Osteocyte (in vitro differentiated cells): Measurements from ENCODE around the gene ARHGEF19. TPM values are rescaled to one million over a fixed set of nuclear protein-coding genes. Genes with fewer than 3 reads are reported as not detected.
"Not testable (repeated sequence)": the region's sequence is repeated elsewhere in the genome, so short reads cannot be mapped to it uniquely, and the experiment has no call there.

Source experiments
- DNase-seq: peaks from one replicate; pipeline ENCODE4 v3.0.0; 2021; ENCODE audit warnings: mixed read lengths; ENCODE audit not compliant: unreplicated experiment; ENCODE audit errors: extremely low spot score
- H3K27ac Mint-ChIP-seq: one replicate; pipeline ENCODE4 v1.8.0; 2021; ENCODE audit warnings: mild to moderate bottlenecking, mixed read lengths; ENCODE audit not compliant: unreplicated experiment
- H3K27me3 Mint-ChIP-seq: one replicate; pipeline ENCODE4 v1.8.0; 2021; ENCODE audit warnings: mixed read lengths; ENCODE audit not compliant: unreplicated experiment
- H3K36me3 Mint-ChIP-seq: one replicate; pipeline ENCODE4 v1.8.0; 2021; ENCODE audit warnings: mixed read lengths; ENCODE audit not compliant: unreplicated experiment
- H3K4me1 Mint-ChIP-seq: one replicate; pipeline ENCODE4 v1.8.0; 2021; ENCODE audit warnings: mixed read lengths; ENCODE audit not compliant: unreplicated experiment
- H3K4me3 Mint-ChIP-seq: one replicate; pipeline ENCODE4 v1.8.0; 2021; ENCODE audit warnings: mild to moderate bottlenecking, moderate library complexity, mixed read lengths; ENCODE audit not compliant: unreplicated experiment
- H3K9me3 Mint-ChIP-seq: one replicate; pipeline ENCODE4 v1.8.0; 2021; ENCODE audit warnings: mixed read lengths; ENCODE audit not compliant: unreplicated experiment
- CTCF ChIP-seq: fragments of 200-600 bp; sonication (generic); IDR thresholded peaks from 2 replicates; pipeline ENCODE4 v1.5.0; 2021; ENCODE audit warnings: antibody characterized with exemption, mild to moderate bottlenecking, moderate library complexity
- total RNA-seq: library from RNA; stranded (reverse); gene quantifications from 2 replicates; pipeline ENCODE4 v1.2.1, GENCODE V29; 2021

Gene ARHGEF19
- total RNA-seq, 1 donor from 2014 or later: 8.5 TPM

GRCh38 chr1:16166117-16166516 lies 46.3 kb downstream of the ARHGEF19 start:
- no peak for TF ChIP-seq CTCF
- no peak overlapping the region for H3K27ac Mint-ChIP-seq
- H3K27me3 Mint-ChIP-seq: no peaks in the 10 kb centered on the region

GRCh38 chr1:16165548-16165947 lies 46.9 kb downstream of the ARHGEF19 start:
- Mint-ChIP-seq H3K4me3 (no peak overlapping the region), H3K9me3 (no peaks in the 10 kb centered on the region), H3K27ac (peak overlapping the region; percentile 60), H3K36me3 (no peaks in the 10 kb centered on the region), H3K4me1 (peaks cover 36% of the 10 kb centered on the region), H3K27me3 (no peaks in the 10 kb centered on the region)
- no peak for DNase-seq
- no peak for TF ChIP-seq CTCF

More at GRCh38 chr1:16166117-16166516, 46.3 kb downstream of the ARHGEF19 start:
- no peaks in the 10 kb centered on the region for H3K36me3 Mint-ChIP-seq
- H3K4me1 Mint-ChIP-seq: peaks cover 38% of the 10 kb centered on the region
- no peak overlapping the region for H3K4me3 Mint-ChIP-seq
- no peaks in the 10 kb centered on the region for H3K9me3 Mint-ChIP-seq
- DNase-seq: no peak

- Mint-ChIP-seq H3K9me3 (no peaks in the 10 kb centered on the region), H3K27ac (peak overlapping the region; percentile 84), H3K36me3 (no peaks in the 10 kb centered on the region), H3K4me3 (no peak overlapping the region), H3K4me1 (peaks cover 36% of the 10 kb centered on the region), H3K27me3 (no peaks in the 10 kb centered on the region)
- no peak for DNase-seq
- TF ChIP-seq CTCF: no peak
These were observed 47.4 kb downstream of the ARHGEF19 start for GRCh38 chr1:16165073-16165364.

GRCh38 chr1:16164213-16165072 lies 48.0 kb downstream of the ARHGEF19 start:
- Mint-ChIP-seq H3K36me3 (no peaks in the 10 kb centered on the region), H3K27ac (peak overlapping the region; percentile 84), H3K4me3 (no peak overlapping the region), H3K9me3 (no peaks in the 10 kb centered on the region), H3K4me1 (peaks cover 34% of the 10 kb centered on the region), H3K27me3 (no peaks in the 10 kb centered on the region)
- no peak for TF ChIP-seq CTCF
- DNase-seq: no peak

GRCh38 chr1:16163608-16164212 lies 48.7 kb downstream of the ARHGEF19 start:
- peaks cover 31% of the 10 kb centered on the region for H3K4me1 Mint-ChIP-seq
- not testable (repeated sequence) for DNase-seq, H3K27me3 Mint-ChIP-seq, H3K9me3 Mint-ChIP-seq, H3K36me3 Mint-ChIP-seq, H3K4me3 Mint-ChIP-seq
- H3K27ac Mint-ChIP-seq: peak overlapping the region; percentile 84
